Heart left ventricle (tissue), 13 donors: ENCODE results near the gene IL1RAPL1.

Experiments
- POLR2A ChIP-seq, 2 donors: fragments of 450-650 bp; IDR thresholded peaks; one replicate each; pipeline ENCODE4 v1.6.1; 2017; ENCODE audit warnings: antibody characterized with exemption in 2 of 2, mild to moderate bottlenecking in 2 of 2, moderate library complexity in 2 of 2
- TF ChIP-seq, protein P1 (sequence below), 12 donors: fragments of 200-600 bp; sonication (generic) in 4 of 12; IDR thresholded peaks; one replicate each; pipeline versions ENCODE4 v1.5.0 to v1.8.0; 2018 to 2022; ENCODE audit warnings: antibody characterized with exemption in 12 of 12, mild to moderate bottlenecking in 5 of 12
- donor health status: ischemic (EF 13 %, LVEDD 7.1; RV severe dilation, severe dysfunction).
- donor health status: DM: no; HTN: yes; CAD: no.
- donor health status: DM: no; HTN: no; CAD: no.
- donor health status: ischemic (EF 25% LVEDD 6.9; RV normal size, moderate dysfunction).
- donor health status: ischemic (EF 25% LVEDD 5.7; RV mildly dilated, moderate dysfunction).
- donor health status: ischemic (EF 35%, LVEDD 5.7; RV mildly dilated, moderate dysfunction).
- donor health status: nonischemic (EF 11% LVEDD 7.7; RV severe dilation, severe dysfunction).
- donor health status: DM: yes; HTN: yes; CAD: no.
- donor health status: PGD.
- donor health status: ischemic (EF 29% LVEDD 5.4; RV normal size, mild dysfunction).
- donor health status: nonischemic (EF 23%, LVEDD 6.1; RV moderate dilation, normal function).

GRCh38 chrX:29902004-29902403 is 1314.8 kb downstream of the IL1RAPL1 start:
- TF ChIP-seq, protein P1, sequence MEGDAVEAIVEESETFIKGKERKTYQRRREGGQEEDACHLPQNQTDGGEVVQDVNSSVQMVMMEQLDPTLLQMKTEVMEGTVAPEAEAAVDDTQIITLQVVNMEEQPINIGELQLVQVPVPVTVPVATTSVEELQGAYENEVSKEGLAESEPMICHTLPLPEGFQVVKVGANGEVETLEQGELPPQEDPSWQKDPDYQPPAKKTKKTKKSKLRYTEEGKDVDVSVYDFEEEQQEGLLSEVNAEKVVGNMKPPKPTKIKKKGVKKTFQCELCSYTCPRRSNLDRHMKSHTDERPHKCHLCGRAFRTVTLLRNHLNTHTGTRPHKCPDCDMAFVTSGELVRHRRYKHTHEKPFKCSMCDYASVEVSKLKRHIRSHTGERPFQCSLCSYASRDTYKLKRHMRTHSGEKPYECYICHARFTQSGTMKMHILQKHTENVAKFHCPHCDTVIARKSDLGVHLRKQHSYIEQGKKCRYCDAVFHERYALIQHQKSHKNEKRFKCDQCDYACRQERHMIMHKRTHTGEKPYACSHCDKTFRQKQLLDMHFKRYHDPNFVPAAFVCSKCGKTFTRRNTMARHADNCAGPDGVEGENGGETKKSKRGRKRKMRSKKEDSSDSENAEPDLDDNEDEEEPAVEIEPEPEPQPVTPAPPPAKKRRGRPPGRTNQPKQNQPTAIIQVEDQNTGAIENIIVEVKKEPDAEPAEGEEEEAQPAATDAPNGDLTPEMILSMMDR (IDR thresholded peaks at IDR 0.05): no peak
- no peak for TF ChIP-seq POLR2A (IDR thresholded peaks at IDR 0.05)
